ENCODE results near the gene RAB14.
"Not testable (repeated sequence)": the region's sequence is repeated elsewhere in the genome, so short reads cannot be mapped to it uniquely, and the experiment has no call there.

The RAB14 gene

GRCh38 chr9:121182989-121183388, 18.7 kb downstream of the RAB14 start:
- Histone ChIP-seq H3K36me3 (ENCODE audit: control insufficient read depth, insufficient read depth, low read length) (peaks cover 2% of the 10 kb centered on the region; the same call in 1 of the 2 replicates), H3K27me3 (ENCODE audit: control insufficient read depth, insufficient read depth, low read length) (no peaks in the 10 kb centered on the region), H3K4me1 (ENCODE audit: control insufficient read depth, insufficient read depth, low read length) (no peaks in the 10 kb centered on the region), H3K27ac (ENCODE audit: low read length) (no peak overlapping the region), H3K4me3 (ENCODE audit: low read length) (no peak overlapping the region), H3K9me3 (ENCODE audit: control insufficient read depth, insufficient read depth, low read length) (no peaks in the 10 kb centered on the region)
- no peak for DNase-seq (ENCODE audit: low read depth, low spot score)

- no CpG with 5 or more reads among the region's 3 CpGs for WGBS (ENCODE audit: insufficient coverage, insufficient read length)
- no peak for DNase-seq (ENCODE audit: low read depth, low spot score)
- Histone ChIP-seq H3K4me1 (ENCODE audit: control insufficient read depth, insufficient read depth, low read length) (no peaks in the 10 kb centered on the region), H3K9me3 (ENCODE audit: control insufficient read depth, insufficient read depth, low read length) (no peaks in the 10 kb centered on the region), H3K36me3 (ENCODE audit: control insufficient read depth, insufficient read depth, low read length) (peaks cover 2% of the 10 kb centered on the region; the same call in 1 of the 2 replicates), H3K27me3 (ENCODE audit: control insufficient read depth, insufficient read depth, low read length) (no peaks in the 10 kb centered on the region), H3K27ac (ENCODE audit: low read length) (no peak overlapping the region), H3K4me3 (ENCODE audit: low read length) (no peak overlapping the region)
Measured at GRCh38 chr9:121182101-121182836, 19.4 kb downstream of the RAB14 start.

DNA sequence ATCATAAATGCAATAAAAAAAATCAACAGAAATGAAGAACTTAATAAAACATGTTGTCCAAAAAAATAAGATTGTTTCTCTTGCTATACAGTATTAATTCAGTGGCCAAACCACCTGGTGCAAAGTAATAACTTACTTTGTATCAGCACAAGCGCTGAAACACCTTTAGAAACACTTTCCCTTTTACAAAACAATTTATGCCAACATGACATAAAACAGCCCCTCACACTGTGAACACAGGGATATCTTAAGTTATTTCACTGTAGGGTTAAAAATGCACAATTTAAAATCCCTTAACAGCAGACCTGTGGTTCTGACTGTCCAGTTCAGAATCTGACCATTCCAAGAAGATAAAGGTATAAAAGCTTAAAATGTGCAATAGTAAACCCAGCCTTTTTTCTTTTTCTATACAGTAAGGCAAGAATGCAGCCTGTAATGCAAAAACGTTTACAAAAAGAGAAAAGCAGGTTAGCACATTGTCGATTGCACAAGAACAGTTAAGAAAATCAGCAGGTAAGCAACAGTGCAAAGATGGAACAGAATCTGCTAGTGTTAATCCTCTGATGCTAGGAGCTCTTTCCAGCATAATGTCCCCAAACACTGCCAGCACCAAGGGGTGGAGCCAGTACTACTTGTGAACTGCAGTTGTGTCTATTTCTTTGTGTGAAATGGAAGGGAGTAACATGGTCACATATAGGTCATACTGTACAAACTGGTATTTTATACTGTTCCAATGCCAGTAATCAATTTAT, 21.6 kb downstream of the RAB14 start:
- no peaks in the 10 kb centered on the region for H3K27me3 ChIP-seq (ENCODE audit: control insufficient read depth, insufficient read depth, low read length)
- no peak overlapping the region for H3K4me3 ChIP-seq (ENCODE audit: low read length)
- H3K4me1 ChIP-seq (ENCODE audit: control insufficient read depth, insufficient read depth, low read length) = no peaks in the 10 kb centered on the region
- H3K27ac ChIP-seq (ENCODE audit: low read length) = no peak overlapping the region
- peaks cover 4% of the 10 kb centered on the region; the same call in 1 of the 2 replicates for H3K36me3 ChIP-seq (ENCODE audit: control insufficient read depth, insufficient read depth, low read length)
- no peaks in the 10 kb centered on the region for H3K9me3 ChIP-seq (ENCODE audit: control insufficient read depth, insufficient read depth, low read length)
- WGBS (ENCODE audit: insufficient coverage, insufficient read length) = no CpG with 5 or more reads among the region's 3 CpGs
- no peak for DNase-seq (ENCODE audit: low read depth, low spot score)

DNA sequence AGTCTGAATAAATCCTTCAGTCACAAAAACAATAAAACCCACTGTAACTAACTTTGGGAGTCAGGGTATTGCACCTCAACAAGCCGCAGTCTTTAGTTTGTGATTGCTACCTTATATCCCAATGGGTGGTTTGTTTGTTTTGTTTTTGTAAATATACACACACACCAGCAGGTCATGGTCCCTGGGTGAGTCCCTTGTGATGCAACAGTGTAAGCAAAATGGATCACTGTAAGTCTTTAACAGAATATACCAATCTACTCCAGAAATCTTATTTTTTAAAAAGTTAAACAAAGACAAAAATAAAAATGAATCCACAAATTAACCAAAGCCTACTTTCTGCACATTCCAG, 22.3 kb downstream of the RAB14 start:
- not testable (repeated sequence) for H3K4me1 ChIP-seq (ENCODE audit: control insufficient read depth, insufficient read depth, low read length); H3K9me3 ChIP-seq (ENCODE audit: control insufficient read depth, insufficient read depth, low read length); DNase-seq (ENCODE audit: low read depth, low spot score); H3K36me3 ChIP-seq (ENCODE audit: control insufficient read depth, insufficient read depth, low read length); H3K27ac ChIP-seq (ENCODE audit: low read length); H3K4me3 ChIP-seq (ENCODE audit: low read length); H3K27me3 ChIP-seq (ENCODE audit: control insufficient read depth, insufficient read depth, low read length)
- no CpG with 5 or more reads among the region's 1 CpG for WGBS (ENCODE audit: insufficient coverage, insufficient read length)

GRCh38 chr9:121178676-121179372, 22.8 kb downstream of the RAB14 start:
- DNase-seq (ENCODE audit: low read depth, low spot score) = no peak
- peaks cover 4% of the 10 kb centered on the region; the same call in 1 of the 2 replicates for H3K36me3 ChIP-seq (ENCODE audit: control insufficient read depth, insufficient read depth, low read length)
- no peak overlapping the region for H3K27ac ChIP-seq (ENCODE audit: low read length)
- 100% methylated on average over 1 of the region's 6 CpGs for WGBS (ENCODE audit: insufficient coverage, insufficient read length)
- H3K4me3 ChIP-seq (ENCODE audit: low read length) = no peak overlapping the region
- no peaks in the 10 kb centered on the region for H3K27me3 ChIP-seq (ENCODE audit: control insufficient read depth, insufficient read depth, low read length)
- H3K4me1 ChIP-seq (ENCODE audit: control insufficient read depth, insufficient read depth, low read length) = no peaks in the 10 kb centered on the region
- H3K9me3 ChIP-seq (ENCODE audit: control insufficient read depth, insufficient read depth, low read length) = no peaks in the 10 kb centered on the region

- H3K36me3 ChIP-seq (ENCODE audit: control insufficient read depth, insufficient read depth, low read length) = peaks cover 5% of the 10 kb centered on the region; the same call in 1 of the 2 replicates
Measured at GRCh38 chr9:121173501-121173900, 28.2 kb downstream of the RAB14 start.

GRCh38 chr9:121172726-121173487, 28.8 kb downstream of the RAB14 start:
- Histone ChIP-seq H3K4me1 (ENCODE audit: control insufficient read depth, insufficient read depth, low read length) (no peaks in the 10 kb centered on the region), H3K9me3 (ENCODE audit: control insufficient read depth, insufficient read depth, low read length) (no peaks in the 10 kb centered on the region), H3K36me3 (ENCODE audit: control insufficient read depth, insufficient read depth, low read length) (peaks cover 5% of the 10 kb centered on the region; the same call in 1 of the 2 replicates), H3K4me3 (ENCODE audit: low read length) (no peak overlapping the region), H3K27me3 (ENCODE audit: control insufficient read depth, insufficient read depth, low read length) (no peaks in the 10 kb centered on the region), H3K27ac (ENCODE audit: low read length) (no peak overlapping the region)
- no CpG with 5 or more reads among the region's 1 CpG for WGBS (ENCODE audit: insufficient coverage, insufficient read length)
- no peak for DNase-seq (ENCODE audit: low read depth, low spot score)

More at GRCh38 chr9:121173501-121173900, 28.2 kb downstream of the RAB14 start:
- WGBS (ENCODE audit: insufficient coverage, insufficient read length) = no CpG with 5 or more reads among the region's 7 CpGs
- no peak for DNase-seq (ENCODE audit: low read depth, low spot score)
- H3K4me3 ChIP-seq (ENCODE audit: low read length) = no peak overlapping the region
- no peaks in the 10 kb centered on the region for H3K27me3 ChIP-seq (ENCODE audit: control insufficient read depth, insufficient read depth, low read length)
- no peaks in the 10 kb centered on the region for H3K9me3 ChIP-seq (ENCODE audit: control insufficient read depth, insufficient read depth, low read length)
- no peak overlapping the region for H3K27ac ChIP-seq (ENCODE audit: low read length)
- H3K4me1 ChIP-seq (ENCODE audit: control insufficient read depth, insufficient read depth, low read length) = no peaks in the 10 kb centered on the region

GRCh38 chr9:121171236-121171635, 30.4 kb downstream of the RAB14 start:
- no peak for DNase-seq (ENCODE audit: low read depth, low spot score)
- H3K4me3 ChIP-seq (ENCODE audit: low read length) = no peak overlapping the region
- peaks cover 5% of the 10 kb centered on the region; the same call in 1 of the 2 replicates for H3K36me3 ChIP-seq (ENCODE audit: control insufficient read depth, insufficient read depth, low read length)
- H3K27ac ChIP-seq (ENCODE audit: low read length) = no peak overlapping the region
- no peaks in the 10 kb centered on the region for H3K9me3 ChIP-seq (ENCODE audit: control insufficient read depth, insufficient read depth, low read length)
- H3K4me1 ChIP-seq (ENCODE audit: control insufficient read depth, insufficient read depth, low read length) = no peaks in the 10 kb centered on the region
- no CpG with 5 or more reads among the region's 5 CpGs for WGBS (ENCODE audit: insufficient coverage, insufficient read length)
- no peaks in the 10 kb centered on the region for H3K27me3 ChIP-seq (ENCODE audit: control insufficient read depth, insufficient read depth, low read length)

DNA sequence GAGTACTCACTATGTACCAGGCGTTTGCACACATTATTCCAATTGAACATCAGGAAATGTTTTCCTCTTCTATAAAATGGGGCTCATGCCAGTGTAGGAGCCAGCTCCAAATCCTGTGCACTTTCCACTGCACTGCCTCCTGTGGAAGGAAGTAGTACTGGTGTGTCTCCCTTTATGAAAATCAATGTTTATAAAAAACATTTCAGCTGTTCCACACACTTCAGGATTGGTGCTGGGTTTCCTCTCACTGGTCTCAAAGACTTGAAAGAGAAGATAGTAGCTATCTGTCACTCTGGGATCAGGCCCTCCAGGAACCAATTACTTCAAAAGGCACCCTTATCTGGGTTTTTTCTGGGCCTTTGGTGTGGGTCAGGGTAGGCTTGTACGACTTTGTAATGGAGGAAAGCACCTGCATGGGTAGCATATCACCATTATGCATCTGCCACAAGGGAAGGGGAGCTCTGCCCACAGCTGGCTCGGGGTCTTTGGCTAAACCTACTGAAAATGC, 32.5 kb downstream of the RAB14 start:
- H3K36me3 ChIP-seq (ENCODE audit: control insufficient read depth, insufficient read depth, low read length) = peaks cover 3% of the 10 kb centered on the region; the same call in 1 of the 2 replicates

DNA sequence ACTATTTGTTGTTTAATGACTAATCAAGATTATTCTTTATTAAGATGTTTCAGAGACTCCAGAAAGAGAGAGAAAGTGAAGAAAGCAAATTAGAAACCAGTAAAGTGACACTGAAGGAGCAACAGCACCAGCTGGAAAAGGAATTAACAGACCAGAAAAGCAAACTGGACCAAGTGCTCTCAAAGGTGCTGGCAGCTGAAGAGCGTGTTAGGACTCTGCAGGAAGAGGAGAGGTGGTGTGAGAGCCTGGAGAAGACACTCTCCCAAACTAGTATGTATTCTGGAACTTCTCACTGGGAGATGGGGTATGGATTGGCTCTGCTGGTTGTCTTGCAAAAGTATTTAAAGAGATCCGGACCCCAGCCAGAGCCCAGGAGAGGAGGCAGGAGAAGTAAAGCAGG, 33.6 kb downstream of the RAB14 start:
- Histone ChIP-seq H3K27me3 (ENCODE audit: control insufficient read depth, insufficient read depth, low read length) (no peaks in the 10 kb centered on the region), H3K36me3 (ENCODE audit: control insufficient read depth, insufficient read depth, low read length) (no peaks in the 10 kb centered on the region; the same call in 1 of the 2 replicates), H3K4me3 (ENCODE audit: low read length) (no peak overlapping the region), H3K4me1 (ENCODE audit: control insufficient read depth, insufficient read depth, low read length) (no peaks in the 10 kb centered on the region), H3K9me3 (ENCODE audit: control insufficient read depth, insufficient read depth, low read length) (no peaks in the 10 kb centered on the region), H3K27ac (ENCODE audit: low read length) (no peak overlapping the region)
- DNase-seq (ENCODE audit: low read depth, low spot score) = no peak
- WGBS (ENCODE audit: insufficient coverage, insufficient read length) = no CpG with 5 or more reads among the region's 2 CpGs

More for the DNA sequence above, 32.5 kb downstream of the RAB14 start:
- H3K9me3 ChIP-seq (ENCODE audit: control insufficient read depth, insufficient read depth, low read length) = no peaks in the 10 kb centered on the region
- no peaks in the 10 kb centered on the region for H3K4me1 ChIP-seq (ENCODE audit: control insufficient read depth, insufficient read depth, low read length)
- no peaks in the 10 kb centered on the region for H3K27me3 ChIP-seq (ENCODE audit: control insufficient read depth, insufficient read depth, low read length)
- no CpG with 5 or more reads among the region's 3 CpGs for WGBS (ENCODE audit: insufficient coverage, insufficient read length)
- DNase-seq (ENCODE audit: low read depth, low spot score) = no peak
- no peak overlapping the region for H3K27ac ChIP-seq (ENCODE audit: low read length)
- no peak overlapping the region for H3K4me3 ChIP-seq (ENCODE audit: low read length)
